ENCODE results near the gene CNTNAP5. TPM values are rescaled to one million over a fixed set of nuclear protein-coding genes. Genes with fewer than 3 reads are reported as not detected.

Gene CNTNAP5
- total RNA-seq, 1 experiment from 2014 or later, result not detected

GRCh38 chr2:124296470-124296869 lies 271.4 kb downstream of the CNTNAP5 start:
- Histone ChIP-seq H3K9me3 (replicated peaks) (no peaks in the 10 kb centered on the region), H3K4me3 (no peak overlapping the region), H3K36me3 (no peaks in the 10 kb centered on the region), H3K4me1 (no peaks in the 10 kb centered on the region), H3K27me3 (0 out of 2 replicates have a peak, but pooled peaks cover 4% of the 10 kb centered on the region), H3K27ac (no peak overlapping the region)
- DNase-seq, result no peak

GRCh38 chr2:124301915-124302314 lies 276.8 kb downstream of the CNTNAP5 start:
- Histone ChIP-seq H3K9me3 (replicated peaks) (no peaks in the 10 kb centered on the region), H3K4me1 (peaks cover 5% of the 10 kb centered on the region; the same call in 1 of the 2 replicates), H3K27ac (no peak overlapping the region), H3K4me3 (no peak overlapping the region), H3K27me3 (no peaks in the 10 kb centered on the region), H3K36me3 (no peaks in the 10 kb centered on the region)
- DNase-seq, result no peak

GRCh38 chr2:124308319-124309062 lies 283.4 kb downstream of the CNTNAP5 start:
- H3K4me1 ChIP-seq, result peaks cover 3% of the 10 kb centered on the region; the same call in 1 of the 2 replicates
- H3K27ac ChIP-seq, result no peak overlapping the region
- no peak overlapping the region for H3K4me3 ChIP-seq
- no peaks in the 10 kb centered on the region for H3K9me3 ChIP-seq (replicated peaks)
- H3K27me3 ChIP-seq, result no peaks in the 10 kb centered on the region; the same call in 1 of the 2 replicates
- DNase-seq, result no peak
- no peaks in the 10 kb centered on the region for H3K36me3 ChIP-seq

- Histone ChIP-seq H3K9me3 (replicated peaks) (no peaks in the 10 kb centered on the region), H3K4me3 (no peak overlapping the region), H3K27me3 (no peaks in the 10 kb centered on the region; the same call in 1 of the 2 replicates), H3K36me3 (no peaks in the 10 kb centered on the region), H3K4me1 (no peaks in the 10 kb centered on the region), H3K27ac (no peak overlapping the region)
- DNase-seq, result no peak
Measured at GRCh38 chr2:124309563-124310138, 284.6 kb downstream of the CNTNAP5 start.

GRCh38 chr2:124310671-124311070 lies 285.6 kb downstream of the CNTNAP5 start:
- no peaks in the 10 kb centered on the region; the same call in 1 of the 2 replicates for H3K27me3 ChIP-seq
- no peaks in the 10 kb centered on the region for H3K9me3 ChIP-seq (replicated peaks)
- no peaks in the 10 kb centered on the region for H3K4me1 ChIP-seq
- H3K27ac ChIP-seq, result no peak overlapping the region
- H3K4me3 ChIP-seq, result no peak overlapping the region
- DNase-seq, result no peak
- no peaks in the 10 kb centered on the region for H3K36me3 ChIP-seq

- Histone ChIP-seq H3K36me3 (no peaks in the 10 kb centered on the region), H3K4me1 (no peaks in the 10 kb centered on the region), H3K27me3 (no peaks in the 10 kb centered on the region; the same call in 1 of the 2 replicates), H3K4me3 (no peak overlapping the region), H3K27ac (no peak overlapping the region), H3K9me3 (replicated peaks) (no peaks in the 10 kb centered on the region)
- DNase-seq, result no peak
Measured at GRCh38 chr2:124314084-124314483, 289.0 kb downstream of the CNTNAP5 start.

- no peaks in the 10 kb centered on the region for H3K4me1 ChIP-seq
- no peaks in the 10 kb centered on the region for H3K36me3 ChIP-seq
- no peak for DNase-seq
- H3K4me3 ChIP-seq, result no peak overlapping the region
- H3K27me3 ChIP-seq, result no peaks in the 10 kb centered on the region
- H3K9me3 ChIP-seq (replicated peaks), result no peaks in the 10 kb centered on the region
- no peak overlapping the region for H3K27ac ChIP-seq
Measured at GRCh38 chr2:124315221-124315880, 290.3 kb downstream of the CNTNAP5 start.

GRCh38 chr2:124316133-124316532 lies 291.0 kb downstream of the CNTNAP5 start:
- H3K36me3 ChIP-seq, result no peaks in the 10 kb centered on the region
- no peaks in the 10 kb centered on the region for H3K9me3 ChIP-seq (replicated peaks)
- no peak for DNase-seq
- no peaks in the 10 kb centered on the region for H3K27me3 ChIP-seq
- no peak overlapping the region for H3K27ac ChIP-seq
- H3K4me1 ChIP-seq, result no peaks in the 10 kb centered on the region
- no peak overlapping the region for H3K4me3 ChIP-seq

- H3K27me3 ChIP-seq, result no peaks in the 10 kb centered on the region
- H3K4me3 ChIP-seq, result no peak overlapping the region
Measured at GRCh38 chr2:124316881-124317605, 292.0 kb downstream of the CNTNAP5 start.

GRCh38 chr2:124317628-124318027 lies 292.5 kb downstream of the CNTNAP5 start:
- Histone ChIP-seq H3K4me3 (no peak overlapping the region), H3K27me3 (no peaks in the 10 kb centered on the region), H3K4me1 (no peaks in the 10 kb centered on the region), H3K27ac (no peak overlapping the region), H3K9me3 (replicated peaks) (no peaks in the 10 kb centered on the region), H3K36me3 (no peaks in the 10 kb centered on the region)
- no peak for DNase-seq

More at GRCh38 chr2:124316881-124317605, 292.0 kb downstream of the CNTNAP5 start:
- Histone ChIP-seq H3K4me1 (no peaks in the 10 kb centered on the region), H3K9me3 (replicated peaks) (no peaks in the 10 kb centered on the region), H3K27ac (no peak overlapping the region), H3K36me3 (no peaks in the 10 kb centered on the region)
- no peak for DNase-seq

- Histone ChIP-seq H3K27me3 (no peaks in the 10 kb centered on the region), H3K36me3 (no peaks in the 10 kb centered on the region), H3K27ac (no peak overlapping the region), H3K9me3 (replicated peaks) (no peaks in the 10 kb centered on the region), H3K4me1 (no peaks in the 10 kb centered on the region), H3K4me3 (no peak overlapping the region)
- no peak for DNase-seq
Measured at GRCh38 chr2:124318913-124319312, 293.8 kb downstream of the CNTNAP5 start.

- Histone ChIP-seq H3K9me3 (replicated peaks) (no peaks in the 10 kb centered on the region), H3K27me3 (no peaks in the 10 kb centered on the region), H3K4me1 (no peaks in the 10 kb centered on the region), H3K4me3 (no peak overlapping the region), H3K27ac (no peak overlapping the region), H3K36me3 (no peaks in the 10 kb centered on the region)
- DNase-seq, result no peak
Measured at GRCh38 chr2:124319577-124319976, 294.5 kb downstream of the CNTNAP5 start.

GRCh38 chr2:124320051-124320688 lies 295.1 kb downstream of the CNTNAP5 start:
- H3K4me3 ChIP-seq, result no peak overlapping the region
- no peaks in the 10 kb centered on the region for H3K36me3 ChIP-seq
- H3K9me3 ChIP-seq (replicated peaks), result no peaks in the 10 kb centered on the region
- H3K27me3 ChIP-seq, result no peaks in the 10 kb centered on the region
- H3K27ac ChIP-seq, result no peak overlapping the region
- DNase-seq, result no peak
- no peaks in the 10 kb centered on the region for H3K4me1 ChIP-seq

GRCh38 chr2:124323321-124323720 lies 298.2 kb downstream of the CNTNAP5 start:
- Histone ChIP-seq H3K9me3 (replicated peaks) (no peaks in the 10 kb centered on the region), H3K36me3 (no peaks in the 10 kb centered on the region), H3K27ac (no peak overlapping the region), H3K27me3 (no peaks in the 10 kb centered on the region), H3K4me3 (no peak overlapping the region), H3K4me1 (no peaks in the 10 kb centered on the region)
- DNase-seq, result no peak

All from SJCRH30 (cell line).